Natural killer cell treated with Interleukin-12 subunit alpha and Interleukin-12 subunit beta and Interleukin-15 and Interleukin-18, amount 100 ng/mL, for 72 hours (primary cell): Measurements from ENCODE around the gene SNRPA1. TPM values are rescaled to one million over a fixed set of nuclear protein-coding genes. Genes with fewer than 3 reads are reported as not detected.

ENCODE experiments used
- ATAC-seq, 2 donors: fragments of 150-1000 bp; cut with Tn5 transposase in 1 of 2; sonication (Bioruptor Pico), chemical (Tn5 transposase) in 1 of 2; 2 replicates each; pipeline ENCODE4 v1.10.0; 2021
- DNase-seq: peaks from one replicate; pipeline ENCODE4 v3.0.0; 2022; ENCODE audit warnings: low spot score
- H3K27ac Mint-ChIP-seq, 2 donors: 1 replicate in 1 of 2; 2 replicates in 1 of 2; pipeline ENCODE4 v1.8.0; 2022; ENCODE audit warnings: mixed read lengths in 2 of 2, mild to moderate bottlenecking in 1 of 2, moderate library complexity in 1 of 2
- H3K27me3 Mint-ChIP-seq, 2 donors: 1 replicate in 1 of 2; 2 replicates in 1 of 2; pipeline ENCODE4 v1.8.0; 2022; ENCODE audit warnings: mixed read lengths in 2 of 2
- H3K36me3 Mint-ChIP-seq: one replicate; pipeline ENCODE4 v1.8.0; 2022; ENCODE audit warnings: mixed read lengths
- H3K4me1 Mint-ChIP-seq, 2 donors: 1 replicate in 1 of 2; 2 replicates in 1 of 2; pipeline ENCODE4 v1.8.0; 2022; ENCODE audit warnings: low read depth in 2 of 2, mixed read lengths in 2 of 2, mild to moderate bottlenecking in 1 of 2
- H3K4me3 Mint-ChIP-seq: one replicate; pipeline ENCODE4 v1.8.0; 2022; ENCODE audit warnings: mixed read lengths
- H3K9me3 Mint-ChIP-seq: 2 replicates; pipeline ENCODE4 v1.8.0; 2022; ENCODE audit warnings: mixed read lengths
- total RNA-seq, 2 donors: library from RNA; stranded (reverse); gene quantifications; one replicate each; pipeline ENCODE4 v1.2.3, GENCODE V29; 2022

Gene SNRPA1
- total RNA-seq, 2 donors from 2014 or later: 114 to 161 TPM

- Mint-ChIP-seq H3K9me3 (no peaks in the 10 kb centered on the region), H3K27me3 (no peaks in the 10 kb centered on the region), H3K36me3 (peaks cover 5% of the 10 kb centered on the region), H3K27ac (peak overlapping the region; percentile 70 to 76), H3K4me3 (peak overlapping the region; percentile 97), H3K4me1 (peaks cover 74 to 91% of the 10 kb centered on the region in 2 donors)
- DNase-seq: peak; percentile 86
- peak; percentile 82 to 87 for ATAC-seq
These were observed 52.7 kb downstream of the SNRPA1 start for GRCh38 chr15:101242160-101242998.

DNA sequence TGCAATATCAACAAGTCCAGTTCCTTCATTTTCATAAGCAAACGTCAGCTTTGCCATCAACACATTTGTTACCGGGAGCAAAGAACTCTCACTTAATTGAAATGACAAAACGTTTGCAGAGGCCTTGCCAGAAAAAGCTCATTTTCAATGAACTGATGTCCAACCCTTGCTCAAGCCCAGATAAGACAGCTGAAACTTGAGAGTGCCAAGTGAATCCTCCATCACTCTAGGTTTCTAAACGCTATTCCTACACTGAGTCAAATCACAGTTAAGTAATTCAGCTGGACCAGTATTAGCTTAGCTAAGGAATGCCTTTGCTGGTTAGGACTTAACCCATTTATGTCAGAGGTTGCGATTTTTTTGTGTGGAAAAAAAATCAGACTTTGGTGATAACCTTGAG is 54.7 kb downstream of the SNRPA1 start:
- Mint-ChIP-seq H3K36me3 (peaks cover 11% of the 10 kb centered on the region), H3K9me3 (no peaks in the 10 kb centered on the region), H3K4me3 (peak overlapping the region; percentile 90), H3K4me1 (peaks cover 72 to 85% of the 10 kb centered on the region in 2 donors), H3K27ac (peak overlapping the region; percentile 70 to 97), H3K27me3 (no peaks in the 10 kb centered on the region)
- ATAC-seq (no peak), DNase-seq (no peak)

GRCh38 chr15:101239724-101240136 is 55.3 kb downstream of the SNRPA1 start:
- DNase-seq (no peak), ATAC-seq (peak; percentile 63 to 71)
- Mint-ChIP-seq H3K27me3 (no peaks in the 10 kb centered on the region), H3K9me3 (no peaks in the 10 kb centered on the region), H3K27ac (peak overlapping the region; percentile 70 to 97), H3K4me3 (peak overlapping the region; percentile 90), H3K36me3 (peaks cover 16% of the 10 kb centered on the region), H3K4me1 (peaks cover 70 to 82% of the 10 kb centered on the region in 2 donors)

GRCh38 chr15:101237251-101237650 is 57.8 kb downstream of the SNRPA1 start:
- H3K4me1 Mint-ChIP-seq: peaks cover 60 to 79% of the 10 kb centered on the region in 2 donors
- peak; percentile 73 to 81 for ATAC-seq

GRCh38 chr15:101233651-101234280 is 61.3 kb downstream of the SNRPA1 start:
- no peak for DNase-seq
- Mint-ChIP-seq H3K36me3 (peaks cover 28% of the 10 kb centered on the region), H3K27me3 (no peaks in the 10 kb centered on the region), H3K4me1 (peaks cover 57 to 71% of the 10 kb centered on the region in 2 donors), H3K9me3 (no peaks in the 10 kb centered on the region), H3K27ac (peak overlapping the region; percentile 14 to 39), H3K4me3 (no peak overlapping the region)
- no peak for ATAC-seq

More at GRCh38 chr15:101237251-101237650, 57.8 kb downstream of the SNRPA1 start:
- H3K9me3 Mint-ChIP-seq: no peaks in the 10 kb centered on the region
- no peak for DNase-seq
- H3K27me3 Mint-ChIP-seq: no peaks in the 10 kb centered on the region
- peaks cover 24% of the 10 kb centered on the region for H3K36me3 Mint-ChIP-seq
- peak overlapping the region; percentile 70 to 97 for H3K27ac Mint-ChIP-seq
- peak overlapping the region; percentile 90 for H3K4me3 Mint-ChIP-seq

DNA sequence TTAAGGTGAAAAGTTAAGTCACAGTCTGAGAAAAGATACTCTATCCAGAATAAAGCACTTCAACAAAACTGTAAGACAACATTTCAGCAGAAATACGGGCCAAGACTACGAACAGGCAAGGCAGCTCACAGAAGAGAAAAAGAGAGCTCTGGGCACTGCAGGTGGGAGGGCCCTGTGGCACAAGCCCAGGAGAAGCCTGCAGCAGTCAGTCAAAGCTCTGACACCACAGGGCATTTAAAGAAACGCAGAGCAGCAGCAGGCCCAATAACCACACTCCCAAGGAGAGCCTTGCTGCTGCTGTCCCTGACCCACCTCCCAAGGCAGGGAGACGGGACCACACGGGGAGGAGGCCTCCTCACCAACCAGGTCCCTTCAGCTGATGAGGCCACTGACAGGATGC is 62.4 kb downstream of the SNRPA1 start:
- Mint-ChIP-seq H3K27ac (no peak overlapping the region), H3K4me3 (no peak overlapping the region), H3K4me1 (peaks cover 57 to 71% of the 10 kb centered on the region in 2 donors), H3K27me3 (no peaks in the 10 kb centered on the region), H3K36me3 (peaks cover 38% of the 10 kb centered on the region), H3K9me3 (peaks cover 5% of the 10 kb centered on the region)
- DNase-seq: no peak
- ATAC-seq: no peak

Other genes with a start within 250 kb of the SNRPA1 start
- 10 to 100 TPM; 91.2 to 93.3 TPM for gene CHSY1, start 43.2 kb downstream of the SNRPA1 start, total RNA-seq
- gene SELENOS, start 17.8 kb downstream of the SNRPA1 start, total RNA-seq: 100 to 1,000 TPM in 1 of 2 donors, 10 to 100 TPM in 1; 68.3 to 113 TPM
- under 1 TPM in 1 of 2 donors, not detected in 1; 0.95 TPM for gene PCSK6, start 194.5 kb upstream of the SNRPA1 start, total RNA-seq